Measurements from ENCODE around the gene TTC3.

Gene TTC3

GRCh38 chr21:37186983-37187382 lies 113.9 kb downstream of the TTC3 start:
- no peak overlapping the region for H3K4me3 ChIP-seq
- H3K4me1 ChIP-seq: no peaks in the 10 kb centered on the region
- H3K9me3 ChIP-seq: no peaks in the 10 kb centered on the region
- H3K27me3 ChIP-seq (ENCODE audit: low read depth): no peaks in the 10 kb centered on the region
- DNase-seq (ENCODE audit: low spot score in 2 of 2): no peak
- H3K36me3 ChIP-seq (replicated peaks): peaks cover 24% of the 10 kb centered on the region
- in situ Hi-C loops (cut with MboI; ENCODE audit: low sequenced_read_pairs): no loop called here

GRCh38 chr21:37188825-37189224 lies 115.8 kb downstream of the TTC3 start:
- Histone ChIP-seq H3K36me3 (replicated peaks) (peaks cover 32% of the 10 kb centered on the region), H3K9me3 (no peaks in the 10 kb centered on the region), H3K4me1 (no peaks in the 10 kb centered on the region), H3K4me3 (no peak overlapping the region), H3K27me3 (ENCODE audit: low read depth) (no peaks in the 10 kb centered on the region)
- no peak for DNase-seq (ENCODE audit: low spot score in 2 of 2)
- in situ Hi-C loops (cut with MboI; ENCODE audit: low sequenced_read_pairs): no loop called here

- H3K27me3 ChIP-seq (ENCODE audit: low read depth): no peaks in the 10 kb centered on the region
- H3K9me3 ChIP-seq: no peaks in the 10 kb centered on the region
- no peaks in the 10 kb centered on the region for H3K4me1 ChIP-seq
- DNase-seq (ENCODE audit: low spot score in 2 of 2): no peak
- H3K36me3 ChIP-seq (replicated peaks): peaks cover 26% of the 10 kb centered on the region
- in situ Hi-C loops (cut with MboI; ENCODE audit: low sequenced_read_pairs): no loop called here
- H3K4me3 ChIP-seq: no peak overlapping the region
These were observed 119.0 kb downstream of the TTC3 start for GRCh38 chr21:37192019-37192418.

- in situ Hi-C loops (cut with MboI; ENCODE audit: low sequenced_read_pairs): no loop called here
- Histone ChIP-seq H3K4me3 (no peak overlapping the region), H3K27me3 (ENCODE audit: low read depth) (no peaks in the 10 kb centered on the region), H3K4me1 (no peaks in the 10 kb centered on the region), H3K36me3 (replicated peaks) (peaks cover 23% of the 10 kb centered on the region), H3K9me3 (no peaks in the 10 kb centered on the region)
- no peak for DNase-seq (ENCODE audit: low spot score in 2 of 2)
These were observed 120.0 kb downstream of the TTC3 start for GRCh38 chr21:37193006-37193405.

- Histone ChIP-seq H3K36me3 (replicated peaks) (peaks cover 27% of the 10 kb centered on the region), H3K4me3 (no peak overlapping the region), H3K27me3 (ENCODE audit: low read depth) (no peaks in the 10 kb centered on the region), H3K4me1 (peaks cover under 1% of the 10 kb centered on the region; the same call in 1 of the 2 replicates), H3K9me3 (no peaks in the 10 kb centered on the region)
- DNase-seq (ENCODE audit: low spot score in 2 of 2): no peak
- in situ Hi-C loops (cut with MboI; ENCODE audit: low sequenced_read_pairs): no loop called here
These were observed 120.6 kb downstream of the TTC3 start for GRCh38 chr21:37193676-37194075.

GRCh38 chr21:37195059-37195458 lies 122.0 kb downstream of the TTC3 start:
- no peaks in the 10 kb centered on the region for H3K27me3 ChIP-seq (ENCODE audit: low read depth)
- H3K9me3 ChIP-seq: no peaks in the 10 kb centered on the region
- H3K4me3 ChIP-seq: no peak overlapping the region
- peaks cover 14% of the 10 kb centered on the region for H3K4me1 ChIP-seq
- in situ Hi-C loops (cut with MboI; ENCODE audit: low sequenced_read_pairs): no loop called here
- no peak for DNase-seq (ENCODE audit: low spot score in 2 of 2)
- H3K36me3 ChIP-seq (replicated peaks): peaks cover 26% of the 10 kb centered on the region

DNA sequence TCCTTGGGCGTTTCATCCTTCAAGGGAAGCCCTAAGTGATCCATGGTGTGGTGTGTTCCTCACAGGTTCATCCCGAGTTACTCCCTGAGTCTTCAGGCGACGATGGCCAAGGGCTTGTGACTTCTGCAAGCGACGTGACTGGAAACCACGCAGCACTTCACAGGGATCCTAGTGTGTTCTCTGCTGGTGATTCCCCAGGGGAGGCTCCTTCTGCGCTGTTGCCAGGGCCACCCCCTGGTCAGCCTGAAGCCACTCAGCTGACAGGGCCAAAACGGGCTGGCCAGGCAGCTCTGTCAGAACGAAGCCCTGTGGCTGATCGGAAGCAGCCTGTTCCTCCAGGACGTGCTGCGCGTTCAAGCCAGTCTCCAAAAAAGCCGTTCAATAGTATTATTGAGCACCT lies 122.6 kb downstream of the TTC3 start:
- in situ Hi-C loops (cut with MboI; ENCODE audit: low sequenced_read_pairs): no loop called here
- Histone ChIP-seq H3K4me1 (peaks cover 14% of the 10 kb centered on the region), H3K36me3 (replicated peaks) (peaks cover 31% of the 10 kb centered on the region), H3K4me3 (no peak overlapping the region), H3K27me3 (ENCODE audit: low read depth) (no peaks in the 10 kb centered on the region), H3K9me3 (no peaks in the 10 kb centered on the region)
- no peak for DNase-seq (ENCODE audit: low spot score in 2 of 2)

DNA sequence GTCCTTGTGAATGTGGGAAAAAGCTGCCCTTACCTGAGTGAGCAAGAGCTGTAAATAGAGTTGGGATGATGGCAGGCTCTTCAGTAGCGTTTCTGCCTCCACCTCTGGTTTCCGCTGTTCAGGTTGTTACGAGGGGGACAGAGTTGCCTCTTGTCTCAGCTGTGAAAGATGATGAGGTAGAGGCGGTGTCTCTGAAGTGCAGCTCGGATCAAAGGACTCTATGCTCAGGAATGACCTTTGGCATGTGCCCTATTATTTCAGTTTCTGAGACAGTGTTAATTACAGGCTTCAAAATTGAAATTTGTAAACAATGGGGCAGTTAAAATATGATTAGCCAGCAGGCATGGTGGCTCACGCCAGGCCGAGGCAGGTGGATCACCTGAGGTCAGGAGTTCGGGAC lies 123.8 kb downstream of the TTC3 start:
- in situ Hi-C loops (cut with MboI; ENCODE audit: low sequenced_read_pairs): no loop called here
- peaks cover 14% of the 10 kb centered on the region for H3K4me1 ChIP-seq
- peaks cover 36% of the 10 kb centered on the region for H3K36me3 ChIP-seq (replicated peaks)
- no peak overlapping the region for H3K4me3 ChIP-seq
- H3K9me3 ChIP-seq: no peaks in the 10 kb centered on the region
- H3K27me3 ChIP-seq (ENCODE audit: low read depth): no peaks in the 10 kb centered on the region
- no peak for DNase-seq (ENCODE audit: low spot score in 2 of 2)

- in situ Hi-C loops (cut with MboI; ENCODE audit: low sequenced_read_pairs): no loop called here
- no peak for DNase-seq (ENCODE audit: low spot score in 2 of 2)
- H3K36me3 ChIP-seq (replicated peaks): peaks cover 27% of the 10 kb centered on the region
These were observed 124.7 kb downstream of the TTC3 start for GRCh38 chr21:37197746-37198145.

GRCh38 chr21:37199057-37199924 lies 126.2 kb downstream of the TTC3 start:
- Histone ChIP-seq H3K4me3 (no peak overlapping the region), H3K9me3 (no peaks in the 10 kb centered on the region), H3K27me3 (ENCODE audit: low read depth) (no peaks in the 10 kb centered on the region), H3K4me1 (peaks cover 14% of the 10 kb centered on the region), H3K36me3 (replicated peaks) (peaks cover 25% of the 10 kb centered on the region)
- peak; percentile 63 to 67 for DNase-seq (ENCODE audit: low spot score in 2 of 2)
- in situ Hi-C loops (cut with MboI; ENCODE audit: low sequenced_read_pairs): no loop called here

More at GRCh38 chr21:37197746-37198145, 124.7 kb downstream of the TTC3 start:
- Histone ChIP-seq H3K4me1 (peaks cover 14% of the 10 kb centered on the region), H3K4me3 (no peak overlapping the region), H3K27me3 (ENCODE audit: low read depth) (no peaks in the 10 kb centered on the region), H3K9me3 (no peaks in the 10 kb centered on the region)

DNA sequence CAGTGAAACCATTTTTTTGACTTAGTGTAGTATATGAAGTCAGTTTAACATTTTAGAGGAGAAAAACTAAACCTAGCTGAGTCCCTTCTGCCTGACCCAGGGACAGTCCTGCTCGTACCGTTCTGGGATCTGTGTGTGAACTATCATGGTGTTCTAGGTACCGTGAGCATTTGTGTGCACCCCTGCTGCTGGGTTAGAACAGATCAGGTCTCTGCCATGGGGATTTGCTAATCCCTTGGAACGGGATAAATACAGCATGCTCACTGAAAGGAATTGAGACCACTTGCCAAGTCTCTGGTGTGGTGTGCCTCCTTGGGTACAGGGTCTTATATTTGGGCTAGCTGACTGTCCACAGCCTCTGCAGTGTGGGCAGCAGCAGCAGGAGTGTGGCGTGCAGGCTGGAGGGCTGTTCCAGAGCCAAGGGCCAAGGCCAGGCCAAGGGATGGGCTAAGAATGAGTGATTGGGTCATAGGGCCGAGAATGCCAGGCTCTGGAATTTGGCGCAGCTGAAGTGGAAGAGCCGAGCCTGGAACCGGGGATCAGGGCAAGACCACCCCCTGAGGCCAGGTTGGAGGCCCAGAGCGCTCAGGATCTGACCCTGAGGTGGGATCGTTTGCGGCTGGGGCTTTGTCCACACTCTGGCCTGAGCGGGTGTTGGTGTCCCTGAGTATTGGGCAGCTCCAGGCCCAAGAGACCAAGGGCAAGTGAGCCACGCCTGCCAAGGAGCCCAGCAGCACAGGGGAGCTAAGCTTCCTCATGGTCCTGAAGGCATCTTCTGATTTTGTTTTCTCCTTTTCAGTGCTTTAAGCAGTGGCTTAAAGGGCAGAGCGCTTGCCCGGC lies 127.8 kb downstream of the TTC3 start:
- Histone ChIP-seq H3K4me1 (peaks cover 14% of the 10 kb centered on the region), H3K4me3 (no peak overlapping the region), H3K36me3 (replicated peaks) (peaks cover 25% of the 10 kb centered on the region), H3K27me3 (ENCODE audit: low read depth) (no peaks in the 10 kb centered on the region), H3K9me3 (no peaks in the 10 kb centered on the region)
- in situ Hi-C loops (cut with MboI; ENCODE audit: low sequenced_read_pairs): no loop called here
- no peak for DNase-seq (ENCODE audit: low spot score in 2 of 2)

DNA sequence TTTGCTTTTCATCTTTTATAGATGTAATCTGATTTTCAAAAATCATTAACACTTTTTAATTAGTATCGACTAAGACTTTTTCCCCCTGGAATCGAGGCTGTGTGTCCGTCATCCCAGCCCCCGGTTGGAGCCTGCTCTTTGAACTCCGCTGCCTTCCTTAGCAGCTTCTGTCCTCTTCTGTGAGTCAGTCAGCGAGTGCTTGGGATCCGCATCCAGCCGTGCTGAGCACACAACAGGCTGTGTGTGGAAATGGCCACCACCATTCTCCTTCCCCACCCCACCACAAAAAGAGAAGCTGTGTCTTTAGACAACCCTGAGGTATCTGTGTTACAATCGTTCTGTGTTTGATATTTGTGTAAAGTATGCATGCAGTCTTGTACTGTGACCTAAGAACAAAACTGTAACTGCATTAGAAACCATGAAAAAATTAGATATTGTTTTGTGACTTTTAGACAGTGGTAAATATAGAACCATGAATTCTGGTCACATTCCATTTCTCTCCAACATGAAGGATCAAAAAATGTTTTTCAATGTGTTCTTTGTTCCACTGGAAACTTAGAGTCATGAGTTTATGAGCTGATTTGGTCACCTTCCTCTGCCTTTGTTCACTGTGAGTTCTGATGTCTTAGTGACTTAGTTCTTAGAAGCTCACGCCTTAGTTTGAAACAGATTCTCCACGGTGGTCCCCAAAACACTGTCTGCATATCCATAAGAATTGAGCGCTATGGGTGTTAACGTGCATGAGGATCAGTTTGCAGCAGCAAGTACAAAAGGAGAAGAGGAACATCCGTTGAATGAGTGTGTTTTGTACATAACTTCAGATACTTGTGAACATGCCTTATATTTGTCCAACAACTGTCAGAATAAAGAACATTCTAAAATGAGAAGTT lies 129.4 kb downstream of the TTC3 start:
- Histone ChIP-seq H3K9me3 (no peaks in the 10 kb centered on the region), H3K4me3 (no peak overlapping the region), H3K27me3 (ENCODE audit: low read depth) (no peaks in the 10 kb centered on the region), H3K36me3 (replicated peaks) (peaks cover 21% of the 10 kb centered on the region), H3K4me1 (peaks cover 14% of the 10 kb centered on the region)
- in situ Hi-C loops (cut with MboI; ENCODE audit: low sequenced_read_pairs): no loop called here
- DNase-seq (ENCODE audit: low spot score in 2 of 2): no peak

GRCh38 chr21:37204580-37204979 lies 131.5 kb downstream of the TTC3 start:
- peaks cover 16% of the 10 kb centered on the region; the same call in 1 of the 2 replicates for H3K36me3 ChIP-seq (replicated peaks)
- H3K9me3 ChIP-seq: no peaks in the 10 kb centered on the region; the same call in 1 of the 2 replicates
- H3K4me1 ChIP-seq: peaks cover 4% of the 10 kb centered on the region
- in situ Hi-C loops (cut with MboI; ENCODE audit: low sequenced_read_pairs): no loop called here
- DNase-seq (ENCODE audit: low spot score in 2 of 2): no peak
- no peak overlapping the region for H3K4me3 ChIP-seq
- H3K27me3 ChIP-seq (ENCODE audit: low read depth): no peaks in the 10 kb centered on the region
